Amniotic stem cell (primary cell): Measurements from ENCODE around the gene NPPC.
A peak's percentile ranks its signal among the peaks of the same experiment; 100 is the strongest.
"Not testable (repeated sequence)": the region's sequence is repeated elsewhere in the genome, so short reads cannot be mapped to it uniquely, and the experiment has no call there.

Source experiments
- DNase-seq: peaks from one replicate; lab custom pipeline; 2025; lab: John Stamatoyannopoulos, UW

NPPC gene

DNA sequence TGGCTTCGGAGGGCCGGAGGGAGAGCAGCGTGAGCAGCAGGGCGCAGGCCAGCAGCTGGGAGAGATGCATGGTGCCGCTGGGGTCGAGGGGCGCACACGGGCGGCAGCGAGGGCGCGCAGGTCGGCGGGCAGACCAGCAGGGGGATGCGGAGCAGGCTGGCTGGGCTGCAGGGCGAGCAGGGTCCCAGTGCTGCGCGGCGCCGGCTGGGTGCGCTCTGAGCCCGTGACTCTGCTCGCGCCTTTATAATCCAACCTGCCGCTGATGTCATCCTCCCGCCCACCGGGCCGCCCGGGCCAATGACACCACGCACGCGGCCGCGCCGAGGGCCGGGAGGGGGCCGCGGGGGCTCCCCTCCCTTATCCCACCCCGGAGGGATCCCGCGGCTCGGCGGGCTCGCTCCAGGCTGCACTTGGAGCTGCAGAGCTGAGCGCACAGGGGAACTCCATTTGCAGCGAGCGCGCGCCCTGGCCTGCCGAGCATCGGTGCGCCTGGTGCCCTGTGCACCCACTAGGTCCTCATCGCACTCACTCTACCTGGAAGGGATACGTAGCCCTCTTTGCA lies at the start of gene NPPC:
Gene NPPC, minus strand, starts transcription at position 217 of the 562 bp plus-strand sequence. Its CDS starts 147 bp downstream, at position 70.
- DNase-seq, result peak; percentile 27

DNA sequence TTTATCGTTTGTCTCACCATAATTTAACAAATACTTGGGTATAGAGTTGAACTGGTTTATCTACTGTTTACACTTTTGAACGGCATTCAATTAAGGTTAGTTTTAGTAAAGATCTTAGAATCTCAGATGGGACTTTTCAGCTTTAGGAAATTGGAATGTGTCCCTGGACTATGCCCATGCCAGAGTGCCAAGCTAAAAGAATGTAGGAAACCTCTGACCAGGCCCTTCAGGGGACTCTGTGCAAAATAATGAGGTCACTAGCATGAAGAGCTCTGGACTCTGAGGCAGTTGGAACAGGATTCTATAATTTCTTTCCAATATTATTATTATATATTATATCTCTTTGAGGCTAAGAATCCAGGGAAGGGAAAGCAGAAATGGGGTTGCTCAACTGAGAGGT lies 48.8 kb upstream of the NPPC start:
- no peak for DNase-seq

DNA sequence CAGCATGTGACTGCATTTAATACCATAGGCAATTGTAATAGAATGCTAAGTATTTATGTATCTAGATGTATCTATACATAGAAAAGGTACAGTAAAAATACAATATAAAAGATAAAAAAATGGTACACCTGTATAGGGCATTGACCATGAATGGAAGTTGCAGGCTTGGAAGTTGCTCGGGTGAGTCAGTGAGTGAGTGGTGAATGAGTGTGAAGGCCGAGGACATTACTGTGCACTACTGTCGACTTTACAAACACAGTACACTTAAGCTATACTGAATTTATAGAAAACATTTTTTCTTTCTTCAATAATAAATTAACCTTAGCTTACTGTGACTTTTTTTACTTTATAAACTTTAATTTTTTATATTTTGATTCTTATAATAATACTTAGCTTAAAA lies 44.3 kb upstream of the NPPC start:
- DNase-seq, result no peak

GRCh38 chr2:231968820-231969219 lies 42.6 kb upstream of the NPPC start:
- no peak for DNase-seq

GRCh38 chr2:231966886-231967285 lies 40.7 kb upstream of the NPPC start:
- no peak for DNase-seq

GRCh38 chr2:231965102-231965501 lies 38.9 kb upstream of the NPPC start:
- DNase-seq, result no peak

DNA sequence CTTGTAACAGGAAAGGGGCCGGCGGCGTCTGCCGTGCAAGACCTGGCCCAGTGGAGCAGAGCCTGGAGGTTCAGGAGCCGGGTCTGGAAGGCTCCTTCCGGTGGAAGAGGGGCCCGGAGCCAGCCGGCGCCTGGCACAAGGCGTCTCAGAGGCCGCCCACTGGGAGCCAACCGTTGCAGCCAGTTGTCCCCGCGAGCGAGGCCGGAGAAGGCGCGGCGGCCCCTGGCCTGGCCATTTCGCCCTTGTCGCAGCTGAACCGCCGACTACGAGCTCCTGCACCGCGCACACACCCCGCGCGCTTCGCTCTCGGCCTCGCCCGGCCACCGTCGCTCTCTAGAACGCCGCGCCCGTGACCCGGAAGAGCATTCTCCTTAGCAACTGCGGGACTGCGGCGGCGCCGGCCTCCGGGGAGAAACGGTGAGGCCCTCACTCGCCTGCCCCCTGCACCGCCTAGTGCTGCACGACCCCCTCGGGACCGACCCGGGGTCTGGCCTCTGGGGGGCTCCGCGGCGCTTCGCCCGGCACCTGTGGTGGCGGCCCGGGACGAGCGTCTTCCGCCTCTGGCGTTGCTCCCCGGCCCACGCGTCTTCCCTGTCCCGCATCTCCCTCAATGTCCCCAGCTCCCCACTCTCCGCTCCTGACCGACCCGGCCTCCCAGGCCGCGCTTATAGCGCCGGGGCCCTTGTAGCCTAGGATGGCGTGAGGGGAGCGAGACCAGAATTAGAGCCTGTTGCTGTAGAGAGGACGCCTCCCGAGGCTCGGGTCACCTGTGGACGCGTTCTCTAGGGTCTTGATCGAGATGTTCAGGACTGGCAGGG lies 35.4 kb upstream of the NPPC start, which contains the start of gene DIS3L2:
Gene DIS3L2, plus strand, starts transcription at position 365 of the 818 bp plus-strand sequence. CDS start 53,215 bp downstream, outside the sequence.
- peak; percentile 51 for DNase-seq

- DNase-seq, result no peak
Observed at GRCh38 chr2:231960810-231961348, 34.7 kb upstream of the NPPC start.

GRCh38 chr2:231957913-231958763 lies 31.9 kb upstream of the NPPC start:
- no peak for DNase-seq

DNA sequence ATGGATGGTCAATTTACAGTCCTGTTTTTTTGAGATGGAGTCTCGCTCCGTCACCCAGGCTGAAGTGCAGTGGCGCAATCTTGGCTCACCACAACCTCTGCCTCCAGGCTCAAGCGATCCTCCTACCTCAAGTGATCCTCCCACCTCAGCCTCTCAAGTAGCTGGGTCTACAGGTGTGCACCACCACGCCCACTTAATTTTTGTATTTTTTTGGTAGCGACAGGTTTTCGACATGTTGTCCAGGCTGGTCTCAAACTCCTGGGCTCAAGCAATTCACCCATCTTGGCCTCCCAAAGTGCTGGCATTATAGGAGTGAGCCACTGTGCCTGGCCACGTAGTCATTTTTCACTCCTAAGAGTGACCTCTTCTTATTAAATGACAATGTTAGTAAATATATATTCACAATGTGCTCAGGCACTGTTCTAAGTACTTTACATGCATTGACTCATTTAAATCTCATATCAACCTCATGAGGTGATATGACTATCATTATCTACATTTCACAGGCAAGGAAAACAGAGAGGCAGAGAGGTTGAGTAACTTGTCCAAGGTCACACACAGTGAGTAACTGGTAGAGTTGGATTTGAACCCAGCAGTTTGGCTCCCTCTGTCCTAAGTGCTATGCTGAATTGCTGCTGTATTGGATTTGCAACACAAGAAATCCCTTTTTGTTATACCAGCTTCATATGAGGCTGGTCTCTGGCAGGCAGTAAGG lies 29.7 kb upstream of the NPPC start:
- no peak for DNase-seq

- no peak for DNase-seq
Observed at GRCh38 chr2:231951452-231952035, 25.3 kb upstream of the NPPC start.

DNA sequence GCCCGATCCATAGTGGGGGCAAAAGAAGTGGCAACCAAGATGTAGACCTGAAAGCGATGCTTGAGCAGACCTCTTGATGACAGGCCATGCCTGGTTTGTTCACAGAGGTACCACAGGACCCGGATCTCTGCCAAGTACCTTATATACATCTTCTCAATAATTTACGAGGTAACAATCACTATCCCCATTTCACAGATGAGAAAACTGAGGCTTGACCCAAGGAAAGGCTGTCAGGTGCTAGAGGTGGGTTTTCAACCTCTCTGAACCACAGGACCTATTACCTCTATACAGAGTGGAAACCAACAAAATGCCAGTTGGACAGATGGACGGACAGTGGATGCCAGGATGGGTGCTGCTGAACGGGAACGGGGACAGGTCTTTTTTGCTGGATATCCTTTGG lies 21.5 kb upstream of the NPPC start:
- DNase-seq, result no peak

GRCh38 chr2:231947112-231947511 lies 20.9 kb upstream of the NPPC start:
- not testable (repeated sequence) for DNase-seq

DNA sequence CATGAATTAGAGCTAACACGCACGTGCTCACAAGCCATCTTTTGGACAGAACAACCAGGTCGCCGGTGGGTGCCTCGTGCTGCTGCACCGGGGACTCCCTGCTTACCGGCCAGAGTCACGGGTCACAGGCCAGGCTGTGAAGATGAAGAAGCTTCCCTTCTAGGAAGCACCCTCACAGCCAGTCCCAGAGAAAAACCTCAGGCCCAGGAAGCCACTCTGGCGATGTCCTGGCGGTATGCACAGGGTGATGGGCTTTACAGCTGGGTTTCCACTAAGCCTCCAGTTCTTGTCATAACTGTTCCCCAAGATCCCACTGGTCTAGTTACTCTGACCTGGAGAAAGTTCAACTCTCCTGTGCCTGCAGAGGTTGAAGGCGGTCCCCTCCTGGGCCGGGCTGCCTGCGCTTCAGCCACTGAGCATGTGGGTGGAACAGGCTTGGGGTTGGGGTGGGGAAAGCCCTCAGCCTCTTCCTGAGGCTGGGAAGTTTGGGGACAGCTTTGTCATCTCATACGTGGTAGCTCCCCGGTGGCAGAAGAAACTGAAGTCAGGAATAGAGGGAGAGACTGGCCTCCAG lies 20.1 kb upstream of the NPPC start:
- no peak for DNase-seq

DNA sequence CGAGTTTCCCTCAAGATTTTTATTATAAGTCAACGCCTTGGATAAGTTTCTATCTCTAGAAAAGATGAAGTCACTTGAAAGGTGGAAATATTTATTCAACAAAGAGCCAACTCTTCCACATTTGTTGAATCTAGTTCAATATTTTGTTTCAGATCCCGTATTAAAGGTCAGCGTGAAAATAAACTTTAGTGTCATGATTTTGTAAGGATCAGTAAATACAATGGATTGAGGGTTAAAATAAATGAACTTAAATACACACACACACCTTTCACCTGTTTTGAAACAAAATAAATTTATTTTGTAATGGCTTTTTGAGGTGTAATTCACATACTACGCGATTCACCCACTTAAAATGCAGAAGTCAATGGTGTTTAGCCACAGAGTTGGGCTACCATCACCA lies 16.0 kb upstream of the NPPC start:
- DNase-seq, result no peak

DNA sequence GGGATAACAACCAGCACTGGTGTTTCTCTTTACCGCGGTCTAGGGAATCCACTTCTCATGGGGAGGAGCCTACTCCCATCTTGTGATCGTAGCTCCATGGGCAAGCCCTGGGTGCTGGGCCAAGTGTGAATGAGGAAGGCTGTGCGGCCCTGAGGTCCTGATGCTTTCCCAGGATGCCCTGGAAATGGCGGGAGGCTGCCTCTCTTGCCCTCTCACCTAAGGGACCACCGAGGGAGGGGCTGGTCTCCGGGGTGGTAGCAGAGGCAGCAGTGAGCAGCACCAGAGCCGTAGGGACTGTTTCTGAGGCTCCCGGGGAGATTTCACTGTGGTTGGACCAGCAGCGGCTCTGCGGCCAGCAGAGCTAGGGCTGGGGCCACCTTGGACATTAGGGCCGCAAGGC lies 15.5 kb upstream of the NPPC start:
- DNase-seq, result no peak

DNA sequence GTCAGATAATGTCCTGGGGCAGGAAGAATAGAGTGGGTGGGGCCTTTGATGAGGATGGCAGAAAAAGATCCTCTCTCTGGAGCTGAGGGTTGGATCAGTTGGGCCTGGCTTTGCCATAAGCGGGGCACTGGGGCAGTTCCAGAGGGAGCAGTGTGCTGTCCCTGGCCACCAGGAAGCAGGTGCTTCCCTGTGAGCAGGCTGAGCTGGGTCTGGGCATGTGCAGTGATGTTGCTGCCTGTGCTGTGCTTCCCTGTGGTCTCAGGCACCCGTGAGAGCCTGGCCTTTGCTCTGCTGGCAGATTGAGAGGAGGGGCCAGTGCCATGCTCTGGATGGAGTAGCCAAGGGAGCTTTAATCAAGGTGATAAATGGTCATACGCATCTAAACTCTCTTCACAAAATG lies 14.6 kb upstream of the NPPC start:
- DNase-seq, result no peak

GRCh38 chr2:231939022-231939421 lies 12.8 kb upstream of the NPPC start:
- no peak for DNase-seq

DNA sequence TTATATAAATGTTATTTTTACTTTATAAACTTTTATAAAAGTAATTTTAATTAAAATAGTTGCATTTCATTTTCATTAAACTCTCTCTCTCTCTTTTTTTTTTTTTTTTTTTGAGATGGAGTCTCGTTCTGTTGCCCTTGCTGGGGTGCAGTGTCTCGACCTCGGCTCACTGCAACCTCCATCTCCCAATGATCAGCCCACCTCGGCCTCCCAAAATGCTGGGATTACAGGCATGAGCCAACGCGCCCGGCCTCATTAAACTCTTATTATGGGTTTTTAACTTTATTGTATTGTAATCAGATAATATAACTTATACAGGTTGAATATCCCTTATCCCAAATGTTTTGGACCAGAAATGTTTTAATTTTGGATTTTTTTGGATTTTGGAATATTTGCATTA lies 10.9 kb upstream of the NPPC start:
- no peak for DNase-seq

GRCh38 chr2:231936491-231936890 lies 10.3 kb upstream of the NPPC start:
- DNase-seq, result no peak

DNA sequence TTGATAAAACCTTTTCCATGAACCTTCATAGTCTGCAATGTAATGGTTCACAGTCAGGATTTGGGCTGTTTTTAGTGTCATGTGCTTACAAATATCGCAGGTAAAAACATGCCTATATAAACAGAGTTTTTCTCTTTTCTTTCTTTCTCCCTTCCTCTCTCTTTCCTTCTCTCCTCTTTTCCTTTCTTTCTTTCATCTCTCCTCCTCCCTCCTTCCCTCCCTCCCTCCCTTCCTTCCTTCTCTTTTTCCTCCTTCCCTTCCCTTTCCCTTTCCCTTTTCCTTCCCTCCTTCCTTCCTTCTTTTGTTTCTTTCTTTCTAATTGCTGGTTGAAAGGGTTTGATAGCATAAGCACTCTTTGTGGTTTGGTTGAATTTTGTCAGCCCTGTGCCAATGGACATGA lies 9.6 kb upstream of the NPPC start:
- DNase-seq, result no peak
